Mesendoderm (in vitro differentiated cells): ENCODE data around the gene PPP1CC.
"Not testable (repeated sequence)": the region's sequence is repeated elsewhere in the genome, so short reads cannot be mapped to it uniquely, and the experiment has no call there.

ENCODE experiments used
- DNase-seq: peaks from one replicate; pipeline ENCODE4 v3.0.0; 2013
- H2AK5ac ChIP-seq: 2 replicates; pipeline ENCODE4 v1.6.1; 2013; ENCODE audit warnings: low read length, inconsistent platforms
- H2BK120ac ChIP-seq: 2 replicates; pipeline ENCODE4 v1.6.1; 2013; ENCODE audit warnings: low read depth, mild to moderate bottlenecking, low read length, moderate library complexity, mixed read lengths
- H2BK15ac ChIP-seq: replicated peaks from 2 replicates; pipeline ENCODE4 v1.6.1; 2013; ENCODE audit warnings: low read depth, mild to moderate bottlenecking, moderate library complexity
- H2BK5ac ChIP-seq: 2 replicates; pipeline ENCODE4 v1.6.1; 2013; ENCODE audit warnings: low read length, inconsistent platforms
- H3K18ac ChIP-seq: 2 replicates; pipeline ENCODE4 v1.6.1; 2013; ENCODE audit warnings: mild to moderate bottlenecking, low read length, mixed read lengths
- H3K23ac ChIP-seq: one replicate; pipeline ENCODE4 v1.6.1; 2013; ENCODE audit warnings: low read length
- H3K27ac ChIP-seq: 2 replicates; pipeline ENCODE4 v1.5.1; 2013; ENCODE audit warnings: low read depth, mild to moderate bottlenecking, inconsistent platforms, low read length, moderate library complexity
- H3K27me3 ChIP-seq: 2 replicates; pipeline ENCODE4 v1.6.1; 2013; ENCODE audit warnings: low read length, control low read depth, mild to moderate bottlenecking, inconsistent platforms; ENCODE audit not compliant: insufficient read depth, poor library complexity
- H3K36me3 ChIP-seq: 2 replicates; pipeline ENCODE4 v1.6.1; 2013; ENCODE audit warnings: low read length, inconsistent platforms; ENCODE audit not compliant: control insufficient read depth, insufficient read depth
- H3K4ac ChIP-seq: one replicate; pipeline ENCODE4 v1.6.1; 2013; ENCODE audit warnings: low read depth, mild to moderate bottlenecking, low read length, moderate library complexity
- H3K4me1 ChIP-seq: 2 replicates; pipeline ENCODE4 v1.6.1; 2013; ENCODE audit warnings: low read depth, low read length, inconsistent platforms; ENCODE audit not compliant: control insufficient read depth
- H3K4me2 ChIP-seq: 2 replicates; pipeline ENCODE4 v1.6.1; 2013; ENCODE audit warnings: low read length
- H3K4me3 ChIP-seq: 2 replicates; pipeline ENCODE4 v1.5.1; 2013; ENCODE audit warnings: mild to moderate bottlenecking, low read length
- H3K56ac ChIP-seq: one replicate; pipeline ENCODE4 v1.6.1; 2013; ENCODE audit warnings: low read length
- H3K79me1 ChIP-seq: 2 replicates; pipeline ENCODE4 v1.6.1; 2013; ENCODE audit warnings: low read length, inconsistent platforms
- H3K79me2 ChIP-seq: 2 replicates; pipeline ENCODE4 v1.6.1; 2013; ENCODE audit warnings: mild to moderate bottlenecking, low read length; ENCODE audit not compliant: control insufficient read depth, insufficient read depth
- H3K9ac ChIP-seq: 2 replicates; pipeline ENCODE4 v1.6.1; 2013; ENCODE audit warnings: low read length, inconsistent platforms
- H4K5ac ChIP-seq: one replicate; pipeline ENCODE4 v1.6.1; 2013; ENCODE audit warnings: low read length
- H4K8ac ChIP-seq: one replicate; pipeline ENCODE4 v1.6.1; 2013; ENCODE audit warnings: low read depth, mild to moderate bottlenecking, control low read depth, low read length, moderate library complexity
- WGBS: extraction: QIAGEN DNeasy Blood & Tissue Kit; methylation state at CpG from one replicate; pipeline ENCODE4 v1.1.7; 2013; ENCODE audit warnings: low lambda C conversion rate, missing lambda C conversion rate; ENCODE audit not compliant: insufficient coverage; ENCODE audit errors: extremely low coverage; 5-methylcytosine and 5-hydroxymethylcytosine counted together

Gene PPP1CC

GRCh38 chr12:110774824-110775223, 32.1 kb upstream of the PPP1CC start:
- no CpG with 5 or more reads among the region's 2 CpGs for WGBS
- no peak overlapping the region for H3K9ac ChIP-seq

GRCh38 chr12:110768960-110769359, 26.3 kb upstream of the PPP1CC start:
- no peak overlapping the region for H4K8ac ChIP-seq
- H4K5ac ChIP-seq = no peak overlapping the region
- H3K27ac ChIP-seq = no peak overlapping the region
- H3K4ac ChIP-seq = no peak overlapping the region
- H3K79me2 ChIP-seq = no peaks in the 10 kb centered on the region
- H3K18ac ChIP-seq = no peak overlapping the region
- no peaks in the 10 kb centered on the region for H3K27me3 ChIP-seq
- no peak overlapping the region for H3K23ac ChIP-seq
- no peak overlapping the region for H3K56ac ChIP-seq
- H3K4me2 ChIP-seq = no peak overlapping the region
- no peak overlapping the region for H3K9ac ChIP-seq
- no CpG with 5 or more reads among the region's 5 CpGs for WGBS
- no peak for DNase-seq
- H2BK120ac ChIP-seq = no peak overlapping the region
- no peak overlapping the region for H2BK5ac ChIP-seq
- no peak overlapping the region for H2AK5ac ChIP-seq
- no peaks in the 10 kb centered on the region for H3K4me1 ChIP-seq
- H2BK15ac ChIP-seq = no peak overlapping the region
- H3K79me1 ChIP-seq = no peaks in the 10 kb centered on the region
- no peaks in the 10 kb centered on the region for H3K36me3 ChIP-seq
- no peak overlapping the region for H3K4me3 ChIP-seq

More at GRCh38 chr12:110774824-110775223, 32.1 kb upstream of the PPP1CC start:
- Histone ChIP-seq H3K56ac (no peak overlapping the region), H3K27ac (no peak overlapping the region), H3K4me3 (no peak overlapping the region), H3K4me1 (no peaks in the 10 kb centered on the region), H3K79me1 (no peaks in the 10 kb centered on the region), H2BK15ac (no peak overlapping the region), H2BK5ac (no peak overlapping the region), H3K23ac (no peak overlapping the region), H3K79me2 (no peaks in the 10 kb centered on the region), H3K27me3 (no peaks in the 10 kb centered on the region), H3K4me2 (no peak overlapping the region), H2BK120ac (no peak overlapping the region), H4K8ac (no peak overlapping the region), H3K4ac (no peak overlapping the region), H3K36me3 (no peaks in the 10 kb centered on the region), H3K18ac (no peak overlapping the region), H4K5ac (no peak overlapping the region), H2AK5ac (no peak overlapping the region)
- no peak for DNase-seq

GRCh38 chr12:110767863-110768262, 25.2 kb upstream of the PPP1CC start:
- no CpG with 5 or more reads among the region's 3 CpGs for WGBS
- Histone ChIP-seq H3K27ac (no peak overlapping the region), H3K4me2 (no peak overlapping the region)

GRCh38 chr12:110766311-110767154, 23.8 kb upstream of the PPP1CC start:
- Histone ChIP-seq H3K4me2 (no peak overlapping the region), H3K27me3 (no peaks in the 10 kb centered on the region), H3K9ac (no peak overlapping the region), H3K18ac (no peak overlapping the region), H3K23ac (no peak overlapping the region), H4K5ac (no peak overlapping the region), H2BK5ac (no peak overlapping the region), H4K8ac (no peak overlapping the region), H3K4me3 (no peak overlapping the region), H3K4ac (no peak overlapping the region), H3K4me1 (no peaks in the 10 kb centered on the region), H3K79me2 (no peaks in the 10 kb centered on the region), H3K56ac (no peak overlapping the region), H3K27ac (no peak overlapping the region), H3K79me1 (no peaks in the 10 kb centered on the region), H2BK15ac (no peak overlapping the region), H3K36me3 (no peaks in the 10 kb centered on the region), H2AK5ac (no peak overlapping the region), H2BK120ac (no peak overlapping the region)
- DNase-seq = no peak
- no CpG with 5 or more reads among the region's 7 CpGs for WGBS

More at GRCh38 chr12:110767863-110768262, 25.2 kb upstream of the PPP1CC start:
- Histone ChIP-seq H3K23ac (no peak overlapping the region), H3K4me1 (no peaks in the 10 kb centered on the region), H3K18ac (no peak overlapping the region), H3K79me2 (no peaks in the 10 kb centered on the region), H2AK5ac (no peak overlapping the region), H3K79me1 (no peaks in the 10 kb centered on the region), H3K27me3 (no peaks in the 10 kb centered on the region), H2BK5ac (no peak overlapping the region), H4K8ac (no peak overlapping the region), H3K9ac (no peak overlapping the region), H3K4me3 (no peak overlapping the region), H3K56ac (no peak overlapping the region), H3K36me3 (no peaks in the 10 kb centered on the region), H4K5ac (no peak overlapping the region), H3K4ac (no peak overlapping the region), H2BK15ac (no peak overlapping the region), H2BK120ac (no peak overlapping the region)
- no peak for DNase-seq

GRCh38 chr12:110765572-110765971, 22.9 kb upstream of the PPP1CC start:
- H3K18ac ChIP-seq, H3K79me1 ChIP-seq, H2BK5ac ChIP-seq, H3K4me2 ChIP-seq, H3K79me2 ChIP-seq, H2AK5ac ChIP-seq, H3K4me3 ChIP-seq, H3K4ac ChIP-seq, H3K4me1 ChIP-seq, H4K5ac ChIP-seq, H3K36me3 ChIP-seq, H4K8ac ChIP-seq, H3K56ac ChIP-seq, H3K9ac ChIP-seq, H2BK120ac ChIP-seq, H2BK15ac ChIP-seq, H3K27me3 ChIP-seq, H3K23ac ChIP-seq, DNase-seq, H3K27ac ChIP-seq: not testable (repeated sequence)
- no CpG with 5 or more reads among the region's 3 CpGs for WGBS

- Histone ChIP-seq H3K27ac (no peak overlapping the region), H3K4me3 (no peak overlapping the region), H2AK5ac (no peak overlapping the region), H3K56ac (no peak overlapping the region), H3K36me3 (no peaks in the 10 kb centered on the region), H3K4me1 (no peaks in the 10 kb centered on the region), H3K27me3 (no peaks in the 10 kb centered on the region), H3K18ac (no peak overlapping the region), H2BK15ac (no peak overlapping the region), H4K5ac (no peak overlapping the region), H3K9ac (no peak overlapping the region), H2BK5ac (no peak overlapping the region), H3K79me2 (no peaks in the 10 kb centered on the region), H2BK120ac (no peak overlapping the region), H3K23ac (no peak overlapping the region), H4K8ac (no peak overlapping the region), H3K79me1 (no peaks in the 10 kb centered on the region), H3K4me2 (no peak overlapping the region), H3K4ac (no peak overlapping the region)
- WGBS = no CpG with 5 or more reads among the region's 4 CpGs
- DNase-seq = no peak
These were observed 22.4 kb upstream of the PPP1CC start for GRCh38 chr12:110765111-110765510.
